Measurements from ENCODE around the gene MID1IP1. TPM values are rescaled to one million over a fixed set of nuclear protein-coding genes. Genes with fewer than 3 reads are reported as not detected.

The MID1IP1 gene
- polyA plus RNA-seq, 12 donors, result 8.6 to 20.5 (median 10.1) TPM; not detected in 1

GRCh38 chrX:38806875-38807621, 5.8 kb downstream of the MID1IP1 start:
- DNase-seq, result no peak

- DNase-seq, result no peak
Measured at GRCh38 chrX:38807873-38808272, 6.6 kb downstream of the MID1IP1 start.

DNA sequence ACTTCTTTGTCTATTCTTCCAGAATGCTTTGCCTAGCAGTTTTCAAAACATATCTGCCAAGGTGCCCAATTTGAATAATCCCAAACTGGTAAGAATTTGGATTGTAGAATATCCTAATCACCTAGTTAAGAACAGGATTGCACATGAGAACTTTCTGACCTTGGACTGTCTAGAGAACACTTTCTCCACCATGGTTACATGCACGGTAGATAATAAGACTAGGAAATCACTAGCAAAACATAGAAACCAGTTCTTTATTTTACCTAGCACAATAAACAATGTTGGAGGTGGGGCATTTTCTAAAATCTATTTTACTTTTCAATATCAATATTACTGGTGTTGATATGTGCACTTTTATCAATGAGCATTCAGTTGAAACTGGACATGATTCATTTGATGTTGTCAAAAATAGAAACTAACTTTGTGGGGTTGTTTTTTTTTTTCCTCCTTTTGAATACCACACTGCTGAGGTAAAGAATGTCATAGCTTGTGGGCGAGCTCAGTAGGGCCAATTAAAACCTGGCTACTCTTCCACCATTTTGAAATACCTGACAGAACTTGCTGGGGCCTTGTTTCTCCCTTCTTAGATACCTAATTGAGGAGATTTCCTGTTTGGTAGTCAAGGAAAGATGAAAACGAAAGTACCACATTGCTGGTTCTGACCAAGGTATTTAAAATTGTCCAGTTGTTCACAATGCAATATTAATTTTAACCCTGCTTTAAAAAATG, 10.4 kb downstream of the MID1IP1 start:
- no peak for DNase-seq

DNA sequence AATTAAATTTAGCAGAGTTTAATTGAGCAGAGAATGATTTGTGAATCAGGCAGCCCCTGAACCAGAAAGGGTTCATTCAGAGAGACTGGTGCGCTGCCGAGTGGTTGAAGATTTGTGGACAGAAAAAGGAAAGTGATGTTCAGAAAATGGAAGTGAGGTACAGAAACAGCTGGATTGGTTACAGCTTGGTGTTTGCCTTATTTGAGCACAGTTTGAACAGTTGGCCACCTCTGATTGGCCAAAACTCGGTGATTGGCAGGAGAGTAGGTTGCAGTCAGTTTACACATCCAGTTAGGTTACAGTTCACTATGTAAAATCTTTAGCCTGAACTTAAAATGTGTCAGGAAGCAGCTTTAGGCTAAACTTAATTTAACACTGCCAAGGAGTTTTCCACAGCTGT, 14.9 kb downstream of the MID1IP1 start:
- no peak for DNase-seq

DNA sequence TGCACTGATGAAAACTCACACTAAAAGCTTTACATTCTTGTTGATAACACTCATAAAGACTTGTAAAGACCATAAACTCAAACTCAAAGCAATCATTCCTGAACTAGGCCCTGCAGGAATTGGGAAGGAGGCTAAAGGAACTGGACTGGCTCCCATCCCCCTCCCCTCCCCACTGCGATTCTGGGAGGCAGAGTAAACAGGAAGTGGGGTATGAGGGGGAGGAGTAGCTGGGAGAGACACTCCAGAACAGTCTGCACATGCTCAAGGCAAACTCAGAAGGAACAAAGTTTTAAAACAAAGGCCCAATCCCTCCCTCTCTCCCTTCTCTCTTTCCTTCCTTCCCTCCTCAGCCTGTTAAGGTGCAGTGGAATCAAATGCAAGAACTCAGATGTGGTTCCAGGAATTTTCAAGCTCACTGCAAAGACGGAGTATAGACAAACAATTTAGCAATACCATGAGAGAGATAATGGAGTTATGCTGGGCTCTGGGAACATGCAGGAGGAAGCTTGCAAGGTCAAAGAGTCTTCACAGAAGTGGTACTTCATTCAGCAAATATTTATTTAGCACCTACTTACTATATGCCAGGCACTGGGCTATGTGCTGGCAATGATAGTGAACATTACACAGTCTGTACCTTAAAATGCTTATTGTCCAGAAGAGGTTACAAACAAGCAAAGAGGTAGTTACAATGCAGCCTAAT, 15.9 kb downstream of the MID1IP1 start:
- DNase-seq, result peak; percentile 47

GRCh38 chrX:38819163-38819562, 17.9 kb downstream of the MID1IP1 start:
- DNase-seq, result no peak

DNA sequence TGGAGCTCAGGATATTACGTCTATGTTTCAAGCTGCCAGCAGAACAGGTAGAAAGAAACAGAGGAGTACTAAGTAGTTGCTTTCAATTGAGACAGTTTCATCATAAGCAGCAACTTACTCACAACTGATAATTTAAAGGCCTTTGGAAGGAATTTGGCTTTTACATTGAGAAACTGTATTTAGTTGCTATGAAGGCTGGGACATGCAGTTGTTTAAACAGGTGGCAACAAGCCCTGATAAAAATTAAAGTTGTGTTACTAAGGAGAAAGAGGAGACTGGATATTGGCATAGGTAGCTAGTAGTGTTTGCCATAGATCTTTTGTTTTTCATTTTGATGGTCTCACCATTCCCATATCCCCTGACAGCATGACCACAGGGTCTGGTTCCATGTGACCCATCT, 18.4 kb downstream of the MID1IP1 start:
- no peak for DNase-seq

DNA sequence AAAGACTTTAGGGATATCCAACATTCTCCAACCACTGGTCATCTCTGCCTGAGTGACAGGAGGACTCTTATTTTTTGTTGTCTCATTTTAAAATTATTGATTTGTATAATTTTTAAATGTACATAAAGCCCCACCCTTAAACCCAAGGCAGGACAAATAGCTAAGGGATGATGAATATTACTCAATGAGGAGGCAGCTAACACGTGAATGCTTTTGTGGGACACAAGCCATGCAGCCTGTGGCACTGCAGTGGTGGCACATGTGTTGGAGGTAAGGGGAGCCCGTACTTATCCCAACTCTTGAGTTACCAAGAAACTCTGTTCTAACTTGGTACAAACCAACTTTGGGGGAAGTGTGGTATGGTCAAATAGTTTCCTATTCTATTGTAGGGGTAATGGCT, 19.5 kb downstream of the MID1IP1 start:
- no peak for DNase-seq

- peak; percentile 21 for DNase-seq
Measured at GRCh38 chrX:38824176-38824575, 22.9 kb downstream of the MID1IP1 start.

DNA sequence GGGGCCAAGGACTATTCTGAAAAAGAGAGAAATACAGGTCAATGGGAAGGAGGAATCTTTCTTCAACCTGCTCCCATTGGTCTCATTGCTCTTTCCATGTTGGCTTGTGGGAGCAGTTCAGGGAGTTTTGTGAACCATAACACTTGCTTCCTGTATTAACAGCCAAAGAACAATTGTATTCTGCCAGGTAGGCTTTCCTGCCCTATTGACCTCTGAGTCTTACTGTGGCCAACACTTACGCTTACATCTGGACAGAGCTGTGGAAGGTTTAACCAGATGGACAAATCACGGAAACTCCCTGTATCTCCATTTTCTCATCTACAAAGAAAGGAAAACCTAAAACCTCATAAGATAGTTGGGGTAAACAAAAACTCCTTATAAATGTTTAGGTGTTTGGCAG, 30.7 kb downstream of the MID1IP1 start:
- DNase-seq, result no peak

- no peak for DNase-seq
Measured at GRCh38 chrX:38837389-38837788, 36.1 kb downstream of the MID1IP1 start.

GRCh38 chrX:38839277-38839676, 38.0 kb downstream of the MID1IP1 start:
- DNase-seq, result no peak

DNA sequence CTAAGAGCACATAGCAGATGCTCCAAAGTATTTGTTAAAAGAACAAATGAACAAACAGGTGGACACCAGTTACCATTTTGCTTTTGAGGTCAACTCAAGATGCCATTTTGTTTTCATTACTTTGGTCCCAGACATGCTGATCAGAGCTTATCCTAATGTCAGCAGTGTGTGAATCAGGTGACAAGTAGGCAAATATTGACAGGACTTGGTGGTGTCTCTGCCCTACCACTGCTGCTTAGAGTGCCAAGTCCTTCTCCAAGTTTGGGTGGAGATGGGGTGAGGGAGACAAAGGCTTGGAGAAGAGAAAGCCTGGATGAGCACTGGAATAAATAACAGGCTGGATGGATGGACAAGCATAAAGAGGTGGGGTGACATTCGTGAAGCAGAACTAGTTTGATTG, 38.7 kb downstream of the MID1IP1 start:
- no peak for DNase-seq

DNA sequence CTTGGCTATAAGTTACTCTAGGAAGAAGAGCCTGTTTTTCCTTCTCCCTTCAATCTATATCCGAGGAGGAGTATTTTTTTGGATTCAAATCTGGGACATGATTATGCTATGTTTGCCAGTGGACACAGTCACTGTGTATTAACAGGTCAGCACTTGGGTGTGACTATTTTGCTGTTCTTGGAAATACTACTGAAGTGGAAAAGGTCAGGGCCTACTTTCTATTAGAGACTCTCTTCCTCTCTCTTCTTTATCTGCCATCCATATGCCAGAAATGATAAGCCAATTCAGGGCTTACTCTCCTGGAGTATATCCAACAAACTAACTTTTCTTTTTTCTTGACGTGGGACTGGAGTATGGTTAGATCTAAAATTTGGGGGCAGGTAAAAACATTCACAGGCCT, 40.5 kb downstream of the MID1IP1 start:
- peak; percentile 13 for DNase-seq

DNA sequence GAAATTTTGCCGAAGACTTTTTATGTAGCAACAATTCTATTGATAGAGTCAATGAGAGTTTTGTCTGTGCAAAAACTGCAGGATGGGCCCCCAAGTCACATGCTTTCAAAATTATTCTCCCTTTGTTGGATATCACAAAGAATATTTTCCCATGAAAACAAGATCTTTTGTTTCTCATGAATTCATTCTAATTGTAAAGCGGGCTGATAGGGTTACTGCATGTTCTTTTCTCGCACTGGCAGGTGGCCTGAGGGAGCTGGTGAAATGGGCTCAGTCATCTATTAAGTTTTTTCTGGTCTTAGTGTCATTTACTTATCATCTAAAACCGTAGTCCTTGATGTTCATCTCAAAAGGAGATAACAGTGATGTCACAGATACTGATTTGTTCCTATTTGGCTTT, 44.2 kb downstream of the MID1IP1 start:
- no peak for DNase-seq

DNA sequence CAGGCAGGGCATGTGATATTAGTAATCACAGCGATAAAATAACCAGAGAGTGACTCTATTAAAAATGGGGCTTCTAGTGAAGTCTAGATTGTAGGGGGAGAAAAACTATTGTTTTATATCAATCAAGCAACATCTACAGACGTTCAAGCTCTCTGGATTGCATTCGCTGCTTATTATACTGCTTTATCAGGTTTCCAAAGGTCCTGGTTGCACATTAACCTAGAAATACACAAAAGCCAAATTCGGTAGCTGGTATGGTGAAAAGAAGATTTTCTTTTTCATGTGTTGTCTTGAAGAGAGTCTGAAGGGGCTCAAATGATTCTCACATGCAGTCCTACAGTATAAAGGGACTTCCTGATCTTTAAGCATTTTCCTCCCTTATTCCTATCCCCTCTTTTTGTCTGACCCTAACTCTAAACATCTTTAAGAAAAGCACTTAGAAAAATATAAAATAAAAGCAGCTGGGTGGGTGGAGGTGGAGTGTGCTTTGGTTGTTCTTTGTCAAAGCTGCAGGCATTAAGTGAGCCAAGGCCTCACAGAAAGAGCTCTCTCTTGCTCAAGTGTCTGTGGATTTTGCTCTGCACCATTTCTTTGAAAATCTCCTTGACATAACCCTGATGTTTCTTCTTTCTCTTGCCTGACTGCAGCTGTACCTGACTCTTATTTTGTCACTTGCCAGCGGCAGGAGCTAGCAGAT, 46.1 kb downstream of the MID1IP1 start:
- no peak for DNase-seq

DNA sequence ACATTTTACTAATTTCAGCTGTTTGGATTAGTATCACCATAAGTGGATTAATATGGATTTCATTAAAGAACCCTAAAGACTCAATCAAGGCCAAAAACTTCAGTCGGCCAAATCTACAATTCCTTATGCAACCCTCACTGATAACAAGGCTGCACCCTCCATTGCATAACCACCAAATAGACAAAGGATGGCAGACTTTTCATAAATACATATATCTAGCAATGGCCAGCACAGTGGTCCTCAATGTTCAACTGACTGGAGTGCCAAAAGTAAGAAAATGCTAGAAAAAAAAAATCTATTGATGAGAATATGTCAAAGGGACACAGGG, 46.6 kb downstream of the MID1IP1 start:
- DNase-seq, result no peak

DNA sequence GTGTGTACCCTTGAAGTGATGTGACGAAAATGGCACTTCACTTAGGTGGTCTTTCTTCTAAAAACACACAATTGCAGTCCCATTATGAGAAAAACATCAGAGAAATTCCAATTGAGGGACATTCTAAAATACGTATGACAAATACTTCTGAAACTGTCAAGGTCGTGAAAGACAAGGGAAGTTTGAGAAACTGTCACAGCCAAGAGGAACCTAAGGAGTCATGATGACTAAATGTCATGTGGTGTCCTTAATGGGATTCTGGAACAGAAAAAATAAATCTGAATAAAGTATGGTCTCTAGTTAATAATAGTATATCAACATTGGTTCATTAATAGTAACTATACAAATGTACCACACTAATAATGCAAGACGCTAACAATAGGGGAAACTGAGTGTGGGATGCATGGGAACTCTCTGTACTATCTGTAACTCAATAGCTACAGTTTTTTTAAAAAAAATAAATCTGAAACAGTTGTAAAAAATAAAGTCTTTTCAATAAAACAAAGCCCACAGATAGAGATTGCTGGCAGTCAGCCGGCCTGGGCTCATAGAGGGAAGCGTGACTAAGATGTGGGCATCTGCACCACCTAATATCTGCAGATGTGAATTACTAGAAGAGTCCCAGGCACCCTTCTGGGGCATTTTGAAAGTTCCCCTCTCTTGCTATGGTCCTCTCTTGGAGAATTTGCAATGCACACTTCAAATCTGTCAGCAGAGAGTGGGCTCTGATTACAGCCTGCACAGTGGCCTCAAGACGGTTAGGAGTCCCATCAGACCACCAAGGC, 47.6 kb downstream of the MID1IP1 start:
- no peak for DNase-seq

- DNase-seq, result no peak
Measured at GRCh38 chrX:38850807-38851544, 49.7 kb downstream of the MID1IP1 start.

DNA sequence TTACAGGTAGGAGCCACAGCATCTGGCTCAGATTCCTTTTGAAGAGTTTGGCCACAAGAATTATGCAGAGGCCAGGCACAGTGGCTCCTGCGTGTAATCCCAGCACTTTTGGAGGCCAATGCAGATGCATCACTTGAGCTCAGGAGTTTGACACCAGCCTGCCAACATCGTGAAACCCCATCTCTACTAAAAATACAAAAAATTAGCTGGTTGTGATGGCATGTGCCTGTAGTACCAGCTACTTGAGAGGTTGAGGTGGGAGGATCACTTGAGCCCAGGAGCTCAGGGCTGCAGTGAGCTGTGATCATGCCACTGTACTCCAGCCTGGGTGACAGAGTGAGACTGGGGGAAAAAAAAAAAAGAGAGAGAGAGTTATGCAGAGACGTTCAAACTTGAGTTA, 53.0 kb downstream of the MID1IP1 start:
- DNase-seq, result no peak

All from muscle of arm (tissue), 12 donors.